Stomach (tissue), 9 donors: ENCODE results near the gene DEPDC7. TPM values are rescaled to one million over a fixed set of nuclear protein-coding genes. Genes with fewer than 3 reads are reported as not detected.

Source experiments
- DNase-seq, 2 donors: peaks; one replicate each; pipeline versions ENCODE4 v3.0.0 to v3.0.0-alpha.2; 2013 to 2019
- H3K27ac ChIP-seq, 5 donors: fragments of 200-600 bp in 4 of 5; sonication (generic) in 4 of 5; one replicate each; pipeline ENCODE4 v1.5.1; 2013 to 2019; ENCODE audit warnings: mild to moderate bottlenecking in 1 of 5, moderate library complexity in 1 of 5
- H3K27me3 ChIP-seq, 3 donors: fragments of 200-600 bp; sonication (generic); one replicate each; pipeline ENCODE4 v1.5.1; 2017 to 2019; ENCODE audit warnings: mixed run types in 1 of 3
- H3K36me3 ChIP-seq, 4 donors: fragments of 200-600 bp; sonication (generic); 1 replicate in 3 of 4; 2 replicates in 1 of 4; pipeline ENCODE4 v1.5.1; 2016 to 2019
- H3K4me1 ChIP-seq, 4 donors: fragments of 200-600 bp; sonication (generic); one replicate each; pipeline ENCODE4 v1.5.1; 2016 to 2019
- H3K4me3 ChIP-seq, 4 donors: fragments of 200-600 bp; sonication (generic) in 3 of 4; one replicate each; pipeline ENCODE4 v1.5.1; 2016 to 2019; ENCODE audit warnings: mild to moderate bottlenecking in 1 of 4
- H3K9me3 ChIP-seq, 4 donors: fragments of 200-600 bp; sonication (generic); one replicate each; pipeline ENCODE4 v1.5.1; 2016 to 2019
- CTCF ChIP-seq, 7 experiments: fragments of 450-650 bp in 4 of 7; fragments of 200-600 bp in 3 of 7; sonication (generic) in 3 of 7; IDR thresholded peaks; one replicate each; pipeline ENCODE4 v1.5.1; 2016 to 2019; ENCODE audit warnings: antibody characterized with exemption in 7 of 7, control low read depth in 2 of 7, mild to moderate bottlenecking in 1 of 7
- EP300 ChIP-seq: sonication (generic); formaldehyde crosslinking; IDR thresholded peaks from one replicate; pipeline ENCODE4 v1.6.1; 2017; ENCODE audit warnings: antibody characterized with exemption
- POLR2A ChIP-seq, 4 donors: fragments of 450-650 bp; IDR thresholded peaks; one replicate each; pipeline ENCODE4 v1.6.1; 2016; ENCODE audit warnings: antibody characterized with exemption in 4 of 4, control low read depth in 2 of 4, mild to moderate bottlenecking in 1 of 4, moderate library complexity in 1 of 4
- POLR2AphosphoS5 ChIP-seq, 3 donors: sonication (generic); formaldehyde crosslinking; IDR thresholded peaks; one replicate each; pipeline ENCODE4 v1.6.1; 2016; ENCODE audit warnings: antibody characterized with exemption in 3 of 3
- WGBS, 5 donors: extraction: QIAGEN DNeasy Blood & Tissue Kit in 3 of 5; methylation state at CpG; one replicate each; pipeline versions ENCODE4 v1.1.5 to v1.1.7; 2013 to 2018; 5-methylcytosine and 5-hydroxymethylcytosine counted together
- intact Hi-C: fragments of 100-400 bp; cut with DNase I; formaldehyde crosslinking; loops from one replicate; pipeline ENCODE4 v1.15.1; 2023; ENCODE audit warnings: low total_unique reads
- polyA plus RNA-seq, 3 donors: library from polyadenylated mRNA; stranded (reverse); fragments of 200-250 nt; gene quantifications; one replicate each; pipeline ENCODE4 v1.2.3, GENCODE V29; 2013
- total RNA-seq, 5 donors: library from RNA; depleted of rRNA; stranded (reverse); fragments of >200 nt; gene quantifications; one replicate each; pipeline versions ENCODE4 v1.1.0 to v1.2.3, GENCODE V29; 2014 to 2016
- donor health status: healthy with polysubstance abuse.
- donor health status: Bipolar disorder and iron deficiency.
- donor health status: healthy.

The DEPDC7 gene
- total and polyA plus RNA-seq, 8 donors, result 1.2 to 17.9 (median 2.5) TPM

GRCh38 chr11:32982626-32983025 lies 33.1 kb upstream of the DEPDC7 start:
- no peak for DNase-seq
- H3K27me3 ChIP-seq, result no peaks in the 10 kb centered on the region
- no peak for TF ChIP-seq EP300
- no peak for TF ChIP-seq POLR2A (IDR thresholded peaks at IDR 0.05)
- no peak for TF ChIP-seq POLR2AphosphoS5 (IDR thresholded peaks at IDR 0.05)
- TF ChIP-seq CTCF (IDR thresholded peaks at IDR 0.05), result no peak
- H3K36me3 ChIP-seq, result peaks cover 0 to 18% (median 4%) of the 10 kb centered on the region in 4 donors
- no peaks in the 10 kb centered on the region for H3K4me1 ChIP-seq
- no peak overlapping the region for H3K27ac ChIP-seq
- H3K4me3 ChIP-seq, result no peak overlapping the region
- intact Hi-C loops, result no loop called here
- no peaks in the 10 kb centered on the region for H3K9me3 ChIP-seq
- 81 to 92% (median 88%) methylated on average over 2 of the region's 2 CpGs for WGBS, 5 donors

GRCh38 chr11:32983506-32983905 lies 32.2 kb upstream of the DEPDC7 start:
- intact Hi-C loops, result no loop called here
- H3K4me3 ChIP-seq, result no peak overlapping the region
- TF ChIP-seq EP300, result no peak
- no peak for TF ChIP-seq POLR2AphosphoS5 (IDR thresholded peaks at IDR 0.05)
- TF ChIP-seq POLR2A (IDR thresholded peaks at IDR 0.05), result no peak
- TF ChIP-seq CTCF (IDR thresholded peaks at IDR 0.05), result no peak
- H3K9me3 ChIP-seq, result no peaks in the 10 kb centered on the region
- no peaks in the 10 kb centered on the region for H3K4me1 ChIP-seq
- H3K27ac ChIP-seq, result no peak overlapping the region
- no peaks in the 10 kb centered on the region for H3K27me3 ChIP-seq
- peaks cover 0 to 9% (median 1%) of the 10 kb centered on the region in 4 donors for H3K36me3 ChIP-seq
- DNase-seq, result no peak
- WGBS, 5 donors, result 88 to 97% (median 93%) methylated on average over 2 of the region's 2 CpGs

GRCh38 chr11:32985600-32985999 lies 30.1 kb upstream of the DEPDC7 start:
- intact Hi-C loops, result no loop called here

GRCh38 chr11:32987851-32988250 lies 27.8 kb upstream of the DEPDC7 start:
- peaks cover 0 to 17% (median 14%) of the 10 kb centered on the region in 4 donors for H3K9me3 ChIP-seq
- no peak overlapping the region for H3K27ac ChIP-seq
- TF ChIP-seq POLR2A (IDR thresholded peaks at IDR 0.05), result no peak
- no peak for TF ChIP-seq CTCF (IDR thresholded peaks at IDR 0.05)
- TF ChIP-seq EP300, result no peak
- TF ChIP-seq POLR2AphosphoS5 (IDR thresholded peaks at IDR 0.05), result no peak
- DNase-seq, result peak; percentile 37 to 38
- intact Hi-C loops, result no loop called here
- WGBS, 5 donors, result 42 to 56% (median 52%) methylated on average over 8 of the region's 8 CpGs
- no peaks in the 10 kb centered on the region for H3K27me3 ChIP-seq
- no peaks in the 10 kb centered on the region for H3K36me3 ChIP-seq
- H3K4me1 ChIP-seq, result no peaks in the 10 kb centered on the region
- no peak overlapping the region for H3K4me3 ChIP-seq

More at GRCh38 chr11:32985600-32985999, 30.1 kb upstream of the DEPDC7 start:
- Histone ChIP-seq H3K27ac (no peak overlapping the region), H3K36me3 (no peaks in the 10 kb centered on the region), H3K4me1 (no peaks in the 10 kb centered on the region), H3K4me3 (no peak overlapping the region), H3K27me3 (no peaks in the 10 kb centered on the region), H3K9me3 (no peaks in the 10 kb centered on the region)
- DNase-seq, result no peak
- 92 to 99% (median 98%) methylated on average over 5 of the region's 5 CpGs for WGBS, 5 donors
- no peak for TF ChIP-seq POLR2A (IDR thresholded peaks at IDR 0.05)
- TF ChIP-seq POLR2AphosphoS5 (IDR thresholded peaks at IDR 0.05), result no peak
- TF ChIP-seq EP300, result no peak
- no peak for TF ChIP-seq CTCF (IDR thresholded peaks at IDR 0.05)
